CD1c-positive myeloid dendritic cell (primary cell): ENCODE measurements around the gene OR7G1.
A peak's percentile ranks its signal among the peaks of the same experiment; 100 is the strongest.

Experiments
- DNase-seq: peaks from one replicate; pipeline ENCODE4 v3.0.0-alpha.2; 2016; ENCODE audit errors: extremely low spot score

Gene OR7G1

GRCh38 chr19:9115307-9115813 is at the start of gene OR7G1:
TSS of gene OR7G1 (minus strand) at chr19:9115763. CDS start at chr19:9115763, 0 bp downstream.
- DNase-seq, result no peak

GRCh38 chr19:9165261-9165660 is 49.7 kb upstream of the OR7G1 start:
- no peak for DNase-seq

DNA sequence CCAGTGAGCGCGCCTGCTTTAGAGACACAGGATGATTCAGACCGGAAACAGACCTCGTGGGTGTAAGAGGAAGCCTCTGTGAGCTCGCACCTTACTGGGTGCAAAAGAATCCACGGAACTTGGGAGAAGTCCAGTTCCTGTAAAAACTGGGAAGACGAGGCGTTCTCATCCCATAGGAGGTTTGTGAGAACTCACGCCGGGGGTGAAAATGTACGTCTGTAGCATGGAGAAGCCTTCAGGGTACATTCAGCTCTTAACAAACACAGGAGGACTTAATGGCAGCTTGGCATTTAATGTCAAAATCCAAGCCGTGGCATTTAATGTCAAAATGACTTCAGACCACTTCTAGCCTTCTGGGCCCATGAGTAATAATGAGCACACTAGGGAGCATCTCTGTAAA is 45.9 kb upstream of the OR7G1 start:
- no peak for DNase-seq

GRCh38 chr19:9159891-9160290 is 44.3 kb upstream of the OR7G1 start:
- no peak for DNase-seq

DNA sequence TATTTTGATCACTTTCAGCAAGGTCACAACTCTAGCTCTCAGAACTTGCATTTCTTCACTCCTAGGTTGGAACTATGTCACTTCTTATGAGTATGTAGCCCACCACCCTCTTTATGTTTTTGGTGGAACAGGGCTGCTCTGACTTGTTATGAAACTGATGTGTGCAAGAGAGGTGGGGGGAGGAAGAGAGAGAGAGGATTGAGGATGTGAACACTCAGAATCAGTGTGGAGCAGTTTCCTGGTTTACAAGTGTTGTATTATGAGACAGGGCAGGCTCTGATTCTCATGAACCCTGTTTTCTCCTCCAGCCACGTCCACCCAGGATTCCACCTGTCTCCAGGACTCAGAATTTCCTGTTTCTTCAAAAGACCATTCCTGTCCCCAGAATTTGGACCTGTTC is 40.7 kb upstream of the OR7G1 start:
- no peak for DNase-seq

DNA sequence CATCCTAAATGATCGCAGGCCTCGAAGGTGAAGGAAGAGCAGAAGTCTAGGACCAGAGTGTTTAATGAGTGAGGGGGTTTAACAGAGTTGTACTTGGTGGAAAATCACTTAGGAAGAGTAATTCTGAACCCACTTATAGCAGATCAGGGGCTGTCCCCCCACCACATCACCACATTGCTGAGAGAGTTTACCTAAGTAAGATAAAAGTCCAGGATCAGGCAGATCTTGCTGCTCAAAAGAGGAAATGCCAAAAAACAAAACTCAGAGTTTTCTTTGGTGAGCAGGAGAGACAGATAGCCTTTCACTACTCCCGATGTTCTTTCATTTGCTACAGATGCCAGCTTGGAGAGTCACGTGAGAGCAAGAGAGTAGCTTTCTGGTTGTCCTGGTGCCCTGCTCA is 40.0 kb upstream of the OR7G1 start:
- DNase-seq, result no peak

GRCh38 chr19:9151367-9151766 is 35.8 kb upstream of the OR7G1 start:
- DNase-seq, result no peak

DNA sequence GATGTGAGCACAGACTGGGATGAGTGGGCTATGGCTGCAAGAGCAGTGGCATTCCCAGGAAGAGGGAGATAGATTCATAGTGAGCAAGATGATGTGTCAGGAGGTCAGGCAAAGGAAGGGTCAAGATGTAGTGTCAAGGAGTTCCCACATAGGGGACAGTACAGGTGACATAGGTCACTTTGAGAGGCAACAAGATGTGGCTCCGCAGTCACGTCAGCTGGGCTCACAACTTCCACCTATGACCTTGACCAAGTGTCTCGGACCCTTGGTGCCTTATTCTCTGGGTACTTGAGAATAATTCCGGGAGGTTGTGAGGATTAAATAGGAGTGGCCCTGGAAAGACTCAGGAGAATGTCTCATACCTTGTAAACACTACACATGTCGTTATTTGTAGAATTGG is 35.1 kb upstream of the OR7G1 start:
- no peak for DNase-seq

DNA sequence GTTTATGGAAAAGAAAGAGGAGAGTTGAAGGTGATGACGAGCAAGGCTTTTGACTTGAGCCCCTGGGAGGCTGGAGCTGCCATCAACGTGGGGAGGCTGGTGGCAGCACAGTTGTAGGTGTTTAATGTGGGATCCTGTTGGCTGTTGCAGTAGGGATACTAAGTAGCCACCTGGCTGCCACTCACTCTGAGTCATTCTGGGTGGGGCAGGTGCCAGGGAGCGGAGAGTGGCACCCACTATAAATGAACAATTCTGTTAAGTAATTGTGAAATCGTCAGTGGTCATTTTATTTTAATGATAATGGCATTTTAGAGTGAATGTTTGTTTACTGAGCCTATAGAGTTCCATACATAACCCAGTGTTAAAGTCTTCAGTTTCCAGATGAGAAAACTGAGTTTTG is 34.4 kb upstream of the OR7G1 start:
- DNase-seq, result no peak

GRCh38 chr19:9148697-9149096 is 33.1 kb upstream of the OR7G1 start:
- no peak for DNase-seq

- no peak for DNase-seq
Observed at GRCh38 chr19:9146882-9147281, 31.3 kb upstream of the OR7G1 start.

- DNase-seq, result no peak
Observed at GRCh38 chr19:9144920-9145319, 29.4 kb upstream of the OR7G1 start.

- DNase-seq, result peak; percentile 98
Observed at GRCh38 chr19:9140159-9140874, 24.8 kb upstream of the OR7G1 start, which contains the start of gene ZNF317. TSS of gene ZNF317 (plus strand) at chr19:9140397. CDS start at chr19:9156017, 15,620 bp downstream.

GRCh38 chr19:9139609-9140158 is 24.1 kb upstream of the OR7G1 start:
- no peak for DNase-seq

- DNase-seq, result no peak
Observed at GRCh38 chr19:9132422-9132821, 16.9 kb upstream of the OR7G1 start.

DNA sequence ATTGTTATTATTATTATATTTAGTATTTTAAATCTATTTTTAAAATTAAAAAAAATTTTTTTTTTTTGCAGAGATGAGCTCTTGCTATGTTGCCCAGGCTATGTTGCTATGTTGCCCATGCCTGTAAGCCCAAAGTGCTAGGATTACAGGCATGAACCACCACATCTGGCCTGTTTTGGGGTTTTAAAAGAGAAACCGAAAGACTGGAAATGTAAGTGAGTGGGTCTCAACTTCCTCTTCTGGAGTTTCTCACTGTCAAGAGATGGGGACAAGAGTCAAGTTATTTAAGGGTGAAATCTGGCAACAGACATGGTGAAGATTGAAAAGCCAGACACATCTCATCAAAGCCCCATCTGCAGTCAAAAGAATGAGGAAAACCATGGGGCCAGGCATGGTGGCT is 15.4 kb upstream of the OR7G1 start:
- peak; percentile 46 for DNase-seq

GRCh38 chr19:9128171-9128570 is 12.6 kb upstream of the OR7G1 start:
- DNase-seq, result peak; percentile 51

DNA sequence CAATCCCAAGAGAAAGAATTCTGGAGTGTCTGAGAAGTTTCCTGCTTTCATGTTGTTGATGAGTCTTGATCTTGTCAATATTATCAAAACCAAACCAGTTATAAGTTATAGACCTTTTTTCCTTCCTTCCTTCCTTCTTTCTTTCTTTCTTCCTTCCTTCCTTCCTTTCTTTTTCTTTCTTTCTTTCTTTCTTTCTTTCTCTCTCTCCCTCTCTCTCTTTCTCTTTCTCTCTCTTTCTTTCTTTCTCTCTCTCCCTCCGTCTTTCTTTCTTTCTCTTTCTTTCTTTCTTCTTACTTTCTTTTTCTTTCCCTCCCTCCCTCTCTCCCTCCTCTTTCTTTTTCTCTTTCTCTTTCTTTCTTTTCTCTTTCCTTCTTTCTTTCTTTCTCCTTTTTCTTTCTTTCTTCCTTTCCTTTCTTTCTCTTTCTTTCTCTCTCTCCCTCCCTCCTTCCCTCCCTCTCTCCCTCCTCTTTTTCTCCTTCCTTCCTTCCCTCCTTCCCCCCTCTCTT is 11.4 kb upstream of the OR7G1 start, which contains the start of gene OR7G3:
Gene OR7G3 (minus strand): TSS at position 51 of the 506 bp plus-strand sequence. CDS start 0 bp downstream, at position 51.
- DNase-seq, result no peak

- DNase-seq, result no peak
Observed at GRCh38 chr19:9116547-9116946, 984 bp upstream of the OR7G1 start.

DNA sequence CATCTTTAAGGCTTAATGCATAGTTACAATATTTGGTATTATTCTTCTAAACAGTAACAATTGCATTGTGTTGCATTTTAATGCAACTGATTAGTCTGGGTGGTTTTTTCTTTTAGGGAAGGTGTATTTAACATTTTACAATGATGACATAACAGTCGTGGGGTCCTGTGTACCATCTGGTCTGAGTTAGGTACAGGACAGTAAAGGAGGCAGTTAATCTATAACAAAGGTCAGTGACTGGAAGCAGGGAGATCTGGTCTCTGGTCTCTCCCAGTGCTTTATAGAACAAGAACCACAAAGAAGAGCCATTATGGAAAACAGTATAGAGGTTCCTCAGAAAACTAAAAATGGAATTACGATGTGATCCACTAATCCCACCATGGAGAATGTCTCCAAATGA is 5.6 kb downstream of the OR7G1 start:
- no peak for DNase-seq

- no peak for DNase-seq
Observed at GRCh38 chr19:9107375-9107774, 8.2 kb downstream of the OR7G1 start, which contains the start of gene OR7G2. TSS of gene OR7G2 (minus strand) at chr19:9107475. CDS start at chr19:9103243, 4,232 bp downstream.

DNA sequence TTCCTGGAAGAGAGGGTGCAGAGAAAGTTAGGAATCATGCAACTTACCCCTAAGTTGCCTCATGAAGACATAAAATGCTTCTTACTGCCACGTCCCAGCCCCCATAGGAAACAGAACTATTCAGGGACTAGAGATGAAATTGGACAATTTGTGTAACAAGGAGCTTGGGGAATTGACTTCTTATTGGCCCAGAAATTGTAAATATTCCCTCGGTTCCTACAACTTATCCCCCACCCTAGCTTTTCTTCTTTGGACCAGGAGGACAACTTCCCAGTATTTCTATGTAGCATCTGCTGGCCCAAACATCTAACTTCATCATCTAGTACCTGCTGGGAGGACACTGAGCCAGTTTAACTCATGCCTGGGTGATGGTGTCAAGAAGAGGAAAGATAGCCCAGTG is 28.8 kb downstream of the OR7G1 start, which contains the start of gene OR1M1:
Gene OR1M1 (plus strand): TSS at position 301 of the 400 bp plus-strand sequence. CDS start 6,184 bp downstream, outside the sequence.
- DNase-seq, result no peak

DNA sequence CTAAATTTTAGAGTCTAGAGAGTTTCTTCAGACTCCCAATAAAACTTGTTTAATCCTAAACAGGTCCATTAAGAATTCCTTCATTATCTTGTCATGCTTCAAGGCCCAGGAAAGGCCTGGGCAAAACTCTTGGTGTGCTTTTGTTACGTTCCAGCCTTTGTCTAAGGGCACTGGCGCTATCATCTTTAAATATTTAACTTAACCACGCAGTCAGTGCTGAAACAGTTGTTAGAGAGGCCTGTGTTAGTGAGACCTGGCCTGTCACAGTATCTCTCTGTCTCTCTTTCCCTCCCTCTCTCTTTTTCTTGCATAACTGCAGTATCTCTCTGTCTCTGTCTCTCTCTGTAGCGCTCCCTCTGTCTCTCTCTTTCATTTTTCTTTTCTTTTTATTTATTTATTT is 36.9 kb downstream of the OR7G1 start:
- no peak for DNase-seq
